OCI-LY7 (cell line): Measurements from ENCODE around the gene SDC4. TPM values are rescaled to one million over a fixed set of nuclear protein-coding genes. Genes with fewer than 3 reads are reported as not detected.

Experiments used
- BruUV-seq: library from RNA; stranded (reverse); fragments of 400-500 nt; replicated peaks from 2 replicates; lab custom pipeline; 2021; lab: Mats Ljungman, UMichigan
- CTCF ChIA-PET: fragments of 300-600 bp; sonication (Branson Sonifier 250); formaldehyde crosslinking; loops from one replicate; lab custom pipeline; 2022; ENCODE audit warnings: antibody characterized with exemption; ENCODE audit not compliant: unreplicated experiment; lab: Charles Lee
- POLR2A ChIA-PET: fragments of 300-600 bp; sonication (Branson Sonifier 250); formaldehyde crosslinking; loops from one replicate; lab custom pipeline; 2022; ENCODE audit warnings: antibody characterized with exemption; lab: Charles Lee
- DNase-seq: peaks from one replicate; pipeline ENCODE4 v3.0.0-alpha.2; 2015; ENCODE audit warnings: low spot score
- H2AFZ ChIP-seq: fragments of 200-600 bp; sonication (generic), shearing (Covaris generic); 2 replicates; pipeline ENCODE4 v1.6.1; 2014; ENCODE audit warnings: mild to moderate bottlenecking, antibody characterized with exemption, low read length, moderate library complexity
- H3K27ac ChIP-seq: fragments of 200-600 bp; sonication (generic); 2 replicates; pipeline ENCODE4 v1.5.1; 2014; ENCODE audit warnings: mixed run types, low read depth, mild to moderate bottlenecking, moderate library complexity, low read length, inconsistent platforms; ENCODE audit not compliant: poor library complexity, severe bottlenecking
- H3K36me3 ChIP-seq: fragments of 200-600 bp; sonication (generic); 2 replicates; pipeline ENCODE4 v1.6.1; 2014; ENCODE audit warnings: mild to moderate bottlenecking, antibody characterized with exemption, low read length, moderate library complexity, mixed read lengths; ENCODE audit not compliant: insufficient read depth
- H3K4me1 ChIP-seq: fragments of 200-600 bp; sonication (generic); 2 replicates; pipeline ENCODE4 v1.5.1; 2014; ENCODE audit warnings: mild to moderate bottlenecking, low read length; ENCODE audit not compliant: insufficient read depth, poor library complexity, severe bottlenecking
- H3K4me2 ChIP-seq: fragments of 200-600 bp; sonication (generic); 2 replicates; pipeline ENCODE4 v1.6.1; 2014; ENCODE audit warnings: mild to moderate bottlenecking, low read length
- H3K4me3 ChIP-seq: fragments of 200-600 bp; sonication (generic); 2 replicates; pipeline ENCODE4 v1.5.1; 2014; ENCODE audit warnings: mild to moderate bottlenecking, low read depth, low read length; ENCODE audit not compliant: poor library complexity, severe bottlenecking
- H3K79me2 ChIP-seq: fragments of 200-600 bp; sonication (generic); 2 replicates; pipeline ENCODE4 v1.6.1; 2016; ENCODE audit warnings: low read depth, mild to moderate bottlenecking, low read length, moderate library complexity, mixed read lengths; ENCODE audit not compliant: insufficient read depth
- H3K9me2 ChIP-seq: fragments of 200-600 bp; sonication (generic); 2 replicates; pipeline ENCODE4 v1.6.1; 2016; ENCODE audit warnings: mild to moderate bottlenecking, low read length, mixed read lengths; ENCODE audit not compliant: insufficient read depth
- H3K9me3 ChIP-seq: fragments of 200-600 bp; sonication (generic); 2 replicates; pipeline ENCODE4 v1.6.1; 2014; ENCODE audit warnings: mild to moderate bottlenecking, mixed run types, low read length, mixed read lengths
- H4K20me1 ChIP-seq: fragments of 200-600 bp; sonication (generic); 2 replicates; pipeline ENCODE4 v1.6.1; 2014; ENCODE audit warnings: mild to moderate bottlenecking, antibody characterized with exemption, low read length, moderate library complexity, mixed read lengths; ENCODE audit not compliant: insufficient read depth
- CTCF ChIP-seq: fragments of 200-600 bp; sonication (generic); conservative IDR thresholded peaks from 2 replicates; pipeline ENCODE4 v1.5.1; 2014; ENCODE audit warnings: mild to moderate bottlenecking, antibody characterized with exemption, low read length, moderate library complexity, mixed read lengths
- EZH2phosphoT487 ChIP-seq: fragments of 200-600 bp; sonication (generic); IDR thresholded peaks from 2 replicates; pipeline ENCODE4 v1.6.1; 2018; ENCODE audit warnings: low read depth, borderline replicate concordance, mild to moderate bottlenecking, mixed run types, antibody characterized with exemption, low read length, moderate library complexity, mixed read lengths
- intact Hi-C: fragments of 100-400 bp; cut with micrococcal nuclease; formaldehyde crosslinking; loops from one replicate; pipeline ENCODE4 v1.10.0; 2022; ENCODE audit not compliant: unreplicated experiment
- total RNA-seq, 2 experiments: library from RNA; depleted of rRNA in 1 of 2; stranded (reverse); fragments of >200 nt in 1 of 2; shearing (Covaris generic) in 1 of 2; gene quantifications; 2 replicates each; pipeline ENCODE4 v1.2.3, GENCODE V29; 2014 to 2022

The SDC4 gene
- total RNA-seq, 2 experiments from 2014 or later = not detected

GRCh38 chr20:45344168-45344860 lies 3.9 kb downstream of the SDC4 start:
- no TSS peak for BruUV-seq
- TF ChIP-seq EZH2phosphoT487 = no peak
- no peak for TF ChIP-seq CTCF
- POLR2A ChIA-PET = no interaction called here

GRCh38 chr20:45343532-45344167 lies 4.6 kb downstream of the SDC4 start:
- Histone ChIP-seq H3K9me3 (no peaks in the 10 kb centered on the region), H2AFZ (no peak overlapping the region), H3K4me3 (no peak overlapping the region), H3K36me3 (no peaks in the 10 kb centered on the region), H3K9me2 (no peaks in the 10 kb centered on the region), H3K4me2 (no peak overlapping the region), H4K20me1 (no peaks in the 10 kb centered on the region), H3K79me2 (no peaks in the 10 kb centered on the region), H3K27ac (no peak overlapping the region), H3K4me1 (peaks cover 37% of the 10 kb centered on the region)
- intact Hi-C loops = no loop called here
- TF ChIP-seq CTCF (no peak), EZH2phosphoT487 (no peak)
- DNase-seq = no peak
- CTCF ChIA-PET = no interaction called here
- POLR2A ChIA-PET = no interaction called here
- BruUV-seq = no TSS peak

More at GRCh38 chr20:45344168-45344860, 3.9 kb downstream of the SDC4 start:
- Histone ChIP-seq H3K4me2 (no peak overlapping the region), H3K4me1 (peaks cover 35% of the 10 kb centered on the region), H3K9me2 (no peaks in the 10 kb centered on the region), H4K20me1 (no peaks in the 10 kb centered on the region), H3K9me3 (no peaks in the 10 kb centered on the region), H3K36me3 (no peaks in the 10 kb centered on the region), H3K27ac (no peak overlapping the region), H2AFZ (no peak overlapping the region), H3K79me2 (no peaks in the 10 kb centered on the region), H3K4me3 (no peak overlapping the region)
- CTCF ChIA-PET = no interaction called here
- DNase-seq = no peak
- intact Hi-C loops = no loop called here
